DMS153 treated with DMSO at 0.1 percent for 48 hours (cell line): Measurements from ENCODE around the gene CLSTN2.
A peak's percentile ranks its signal among the peaks of the same experiment; 100 is the strongest.

Experiments
- DNase-seq: peaks from one replicate; lab custom pipeline; 2025; ENCODE audit not compliant: unreplicated experiment; lab: John Stamatoyannopoulos, UW

The CLSTN2 gene

DNA sequence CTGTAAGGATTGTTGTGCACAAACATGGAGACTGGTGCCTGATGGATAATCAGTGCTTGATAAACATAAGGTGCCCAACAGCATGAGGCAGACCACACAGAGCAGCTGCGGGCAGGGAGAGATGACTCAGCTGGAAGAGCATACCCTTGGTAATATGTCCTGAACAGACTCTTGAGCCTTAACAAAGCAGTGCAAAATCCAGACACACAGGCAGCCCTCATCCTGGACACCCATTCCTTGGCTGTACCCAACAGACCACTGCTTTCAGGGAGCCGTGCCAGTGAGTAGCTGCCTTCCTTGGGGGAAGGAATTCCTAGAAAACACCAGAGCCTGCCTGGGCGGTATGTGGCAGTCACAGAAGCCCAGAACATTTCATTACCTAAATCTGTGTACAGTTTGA is 156.2 kb downstream of the CLSTN2 start:
- no peak for DNase-seq

DNA sequence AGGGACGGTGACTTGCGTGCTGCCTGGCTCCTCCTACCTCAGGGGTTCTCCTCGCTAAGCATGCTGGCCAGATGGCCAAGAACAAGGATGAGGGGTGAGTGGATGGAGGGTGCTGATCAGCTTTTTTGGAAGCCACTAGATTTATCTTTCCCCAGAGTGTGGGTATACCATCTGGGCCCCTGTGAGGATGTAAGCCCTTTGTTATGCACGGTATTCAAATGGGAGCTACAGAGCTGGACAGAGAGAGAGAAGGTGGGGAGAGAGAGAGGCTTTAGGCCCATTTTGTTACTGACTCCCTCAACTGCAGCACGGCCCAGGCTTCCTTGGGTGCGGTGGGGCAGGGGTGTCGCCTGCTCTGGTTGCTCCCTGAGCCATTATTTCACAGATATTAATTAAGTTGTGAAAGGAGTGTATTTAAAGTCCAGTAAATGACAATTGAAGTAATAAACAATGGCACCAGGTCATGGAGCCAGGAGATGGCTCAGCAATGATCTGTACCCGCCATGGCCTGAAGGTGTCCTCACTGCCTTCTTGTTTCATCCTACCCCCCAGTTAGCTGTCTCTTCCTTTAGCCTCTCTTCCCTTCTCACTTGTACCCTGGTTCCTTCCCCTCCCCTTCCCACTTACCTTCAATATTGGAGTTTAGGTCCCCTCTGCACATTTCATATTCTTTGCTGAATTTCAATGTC is 158.0 kb downstream of the CLSTN2 start:
- DNase-seq: no peak

DNA sequence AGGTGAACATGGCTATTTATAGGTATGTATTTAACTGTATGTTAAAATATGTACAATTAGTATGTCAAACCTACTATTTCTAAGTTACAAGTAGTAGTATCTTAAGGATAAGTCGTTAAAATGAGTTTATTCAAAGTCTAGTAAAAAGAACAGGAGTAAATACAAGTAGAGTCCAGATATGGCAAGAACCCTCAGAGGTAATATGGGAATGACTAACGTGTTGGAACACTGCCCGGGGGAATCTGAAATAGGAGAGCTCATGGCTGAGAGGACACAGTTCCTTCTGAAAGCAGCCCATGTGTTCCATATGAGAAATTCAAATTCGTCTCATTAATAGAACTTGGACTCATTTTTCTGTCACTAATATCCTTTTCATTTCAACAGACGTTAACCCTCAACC is 158.8 kb downstream of the CLSTN2 start:
- DNase-seq: peak; percentile 54

DNA sequence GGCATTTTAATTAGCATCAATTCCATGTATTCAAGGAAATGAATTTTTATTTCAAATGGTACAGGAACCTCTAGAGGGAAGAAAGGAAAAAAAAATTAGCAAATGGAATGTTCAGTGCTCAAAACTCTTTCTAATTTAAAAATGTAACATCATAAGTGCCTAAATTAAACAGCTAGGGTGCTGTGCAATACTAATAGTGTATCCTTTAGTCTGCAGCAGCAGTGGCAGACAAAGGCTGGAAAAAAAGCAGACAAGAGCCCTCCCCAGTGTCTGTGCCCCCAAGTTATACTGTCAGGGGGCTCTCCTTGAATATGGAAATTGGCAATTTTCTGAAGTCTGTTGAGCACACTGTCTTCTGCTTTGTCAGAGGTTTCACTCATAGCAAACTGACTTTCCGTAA is 159.5 kb downstream of the CLSTN2 start:
- DNase-seq: no peak

DNA sequence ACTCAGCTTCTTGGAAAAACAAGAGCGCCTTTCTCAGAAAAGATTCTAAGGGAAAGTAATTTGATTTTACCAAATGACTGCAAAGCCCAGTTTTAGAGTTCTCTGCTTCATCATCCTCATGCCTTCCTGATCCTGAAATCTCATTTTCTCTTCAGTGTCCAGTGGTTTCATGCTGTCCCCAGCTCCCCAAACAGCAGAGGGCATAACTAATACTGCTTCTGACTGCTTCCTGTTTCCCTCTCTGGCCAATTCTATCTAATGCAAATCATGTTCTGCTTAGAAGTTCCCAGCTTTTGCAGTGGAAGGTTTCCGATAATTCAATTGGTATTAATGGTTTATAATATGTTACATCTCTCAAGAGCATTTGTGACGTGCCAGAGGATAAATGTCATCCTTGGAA is 161.1 kb downstream of the CLSTN2 start:
- DNase-seq: no peak

DNA sequence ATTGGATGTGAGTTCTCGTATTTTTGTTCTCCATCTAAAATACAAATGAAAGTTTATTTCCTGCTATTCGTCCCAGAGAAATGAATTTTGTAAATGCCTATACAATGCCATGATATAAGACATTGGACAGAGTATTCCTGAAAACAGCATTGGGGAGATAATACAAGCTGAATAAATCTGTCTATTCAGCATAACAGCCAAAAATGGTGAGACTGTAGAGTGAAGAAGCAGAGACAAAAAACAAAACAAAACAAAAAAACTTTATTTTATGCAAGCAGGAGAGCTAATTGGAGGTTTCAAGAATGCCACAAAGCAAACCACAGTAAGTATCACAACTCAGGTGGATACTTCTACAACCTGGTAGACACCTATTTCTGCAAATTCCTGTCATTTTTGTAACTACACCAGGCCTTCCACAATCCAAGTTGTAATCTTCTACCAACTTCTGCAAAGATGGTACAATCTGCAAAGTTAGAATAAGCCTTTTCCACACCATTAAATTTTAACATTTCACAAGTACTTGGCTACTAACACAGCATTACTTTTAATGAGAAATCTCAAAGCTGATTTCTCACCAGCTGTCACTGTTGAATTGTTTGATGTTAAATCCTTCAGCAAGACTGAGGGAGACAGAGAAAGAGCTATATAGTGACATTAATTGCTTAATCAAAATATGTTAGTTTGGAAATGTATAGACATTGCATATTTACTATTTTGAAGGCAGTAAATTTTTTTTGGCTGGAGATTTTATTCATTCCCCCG is 163.1 kb downstream of the CLSTN2 start:
- no peak for DNase-seq

DNA sequence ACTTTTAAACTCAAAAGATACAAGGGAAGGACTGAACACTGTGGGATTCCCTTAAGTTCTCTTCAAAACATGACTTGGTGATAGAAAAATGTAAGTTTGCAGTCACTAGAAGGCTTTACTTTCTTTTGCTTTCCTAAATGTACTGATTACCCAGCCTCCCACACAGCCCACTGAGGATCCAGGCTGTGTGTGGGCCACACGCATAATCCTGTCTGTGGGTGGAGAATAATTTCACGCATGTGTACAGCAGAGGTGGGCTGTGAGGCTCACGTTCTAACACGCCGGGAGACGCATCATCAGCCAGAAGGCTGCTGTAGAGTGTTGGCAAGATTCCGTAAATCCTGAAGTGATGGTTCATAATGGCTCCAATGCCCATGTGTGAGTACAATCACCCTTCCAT is 165.5 kb downstream of the CLSTN2 start:
- DNase-seq: no peak

DNA sequence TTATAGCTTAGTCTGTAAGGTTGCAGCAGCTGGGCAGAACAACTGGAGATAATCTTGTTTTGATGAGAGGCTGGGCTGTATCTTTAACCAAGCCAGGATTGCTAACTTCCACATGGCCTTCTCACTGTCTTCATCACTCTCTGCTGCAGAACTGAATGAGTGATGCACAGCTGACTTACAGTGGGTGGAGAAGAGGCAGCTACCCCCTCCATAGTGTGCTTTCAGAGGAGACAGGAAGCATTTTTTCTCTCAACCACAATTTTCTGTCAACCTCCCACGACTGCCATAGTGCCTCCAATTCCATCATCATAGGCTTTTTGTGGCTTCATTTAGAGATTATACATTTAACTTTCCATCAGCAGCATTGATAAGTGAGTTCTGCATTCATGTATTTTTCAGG is 168.2 kb downstream of the CLSTN2 start:
- DNase-seq: no peak

DNA sequence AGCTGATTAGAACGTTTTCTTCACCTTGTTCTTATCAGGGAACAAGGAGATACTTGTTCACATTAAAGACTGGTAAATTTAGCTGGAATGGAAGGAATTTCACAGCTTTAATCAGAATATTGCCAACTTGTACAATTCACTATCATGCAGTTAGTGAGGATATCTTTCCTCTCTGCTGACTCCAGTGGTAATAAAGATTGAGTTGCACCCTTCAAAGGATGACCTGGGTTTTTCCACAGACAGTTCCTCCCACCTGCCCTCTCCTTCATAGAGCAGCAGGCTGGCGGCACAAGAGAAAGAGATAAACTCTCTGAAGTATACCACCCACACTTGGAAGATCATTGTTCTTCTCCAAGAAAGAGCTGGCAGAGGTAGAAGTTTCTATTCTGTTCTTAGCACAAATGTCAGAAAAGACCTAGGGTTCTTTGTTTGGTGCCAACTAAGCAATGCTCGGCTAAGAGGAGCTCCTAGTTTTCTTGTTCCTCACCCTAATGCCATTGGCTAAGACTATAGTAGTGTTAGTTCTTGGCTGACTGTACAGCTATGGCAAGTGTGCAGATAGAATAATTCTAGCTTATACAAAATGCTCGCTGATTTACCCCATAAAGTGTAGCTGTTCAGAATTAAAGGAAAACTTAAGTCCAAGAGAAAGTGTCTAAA is 169.1 kb downstream of the CLSTN2 start:
- DNase-seq: no peak

DNA sequence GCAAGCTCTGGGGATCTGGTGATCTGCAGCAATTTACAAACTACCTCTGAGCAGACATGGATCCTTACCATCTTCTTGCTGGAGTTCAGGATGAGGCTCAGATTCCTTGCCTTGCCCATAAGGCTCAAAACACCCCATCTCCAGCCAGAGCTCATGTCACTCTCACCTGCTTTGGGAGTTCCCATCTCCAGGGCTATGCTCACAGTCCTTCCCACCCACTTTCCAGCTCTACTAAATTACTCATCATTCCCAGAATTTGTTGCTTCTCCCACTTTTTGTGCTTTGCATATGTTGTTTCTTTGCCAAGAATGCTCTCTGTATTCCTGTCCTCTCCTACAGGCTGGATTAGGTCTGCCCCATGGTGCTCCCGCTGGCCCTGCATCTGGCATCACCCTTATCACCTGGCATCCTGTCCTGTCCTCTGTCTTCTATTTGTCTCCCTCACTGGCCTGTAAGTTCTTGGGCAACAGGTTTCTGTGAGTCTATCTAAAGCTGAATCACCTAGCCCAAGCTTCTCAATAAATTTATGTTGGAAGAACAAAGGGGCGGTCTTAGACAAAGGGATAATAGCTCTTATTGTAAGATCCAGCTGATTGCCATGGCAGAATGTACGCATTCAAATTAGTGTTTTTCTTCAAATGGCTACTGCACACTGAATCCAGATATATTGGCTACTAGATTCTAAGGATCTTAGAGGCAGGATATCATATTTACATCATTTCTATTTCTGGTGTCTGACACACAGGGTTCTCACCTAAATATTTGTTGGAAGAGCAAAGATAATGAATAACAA is 179.2 kb downstream of the CLSTN2 start:
- DNase-seq: no peak

DNA sequence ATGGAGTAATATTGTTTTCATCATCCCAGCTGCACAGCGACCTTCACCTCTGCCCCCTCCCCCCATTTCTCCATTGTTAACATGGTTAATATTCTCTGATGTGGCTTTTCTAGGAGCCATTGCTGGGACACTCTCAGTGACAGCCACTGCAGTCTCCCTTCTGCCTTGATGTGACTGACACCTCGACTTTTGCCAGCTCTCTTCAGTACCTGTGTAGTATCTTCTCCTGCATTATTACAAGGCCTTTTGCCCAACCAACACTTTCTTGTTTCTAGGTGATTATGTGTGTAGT is 179.8 kb downstream of the CLSTN2 start:
- no peak for DNase-seq

DNA sequence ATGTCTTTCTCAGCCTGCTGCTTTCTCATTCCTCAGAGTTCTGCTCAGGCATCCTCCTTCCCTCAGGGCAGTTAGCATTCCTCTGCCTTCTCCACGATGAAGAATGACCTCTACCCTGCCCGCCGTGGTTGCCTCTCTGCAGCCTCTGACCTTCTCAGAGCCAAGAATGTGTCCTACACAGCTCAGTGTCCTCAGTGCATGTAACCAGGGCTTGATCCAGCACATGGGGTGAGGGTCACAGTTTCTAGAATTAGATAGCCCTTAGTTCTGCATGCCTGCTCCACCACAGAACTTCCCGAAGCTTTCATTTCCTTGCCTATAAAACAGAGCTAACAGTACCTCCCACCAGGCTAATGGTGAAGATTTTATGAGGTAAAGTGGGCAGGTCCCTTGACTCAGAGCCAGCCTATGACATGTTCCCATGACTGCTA is 182.1 kb downstream of the CLSTN2 start:
- DNase-seq: no peak

DNA sequence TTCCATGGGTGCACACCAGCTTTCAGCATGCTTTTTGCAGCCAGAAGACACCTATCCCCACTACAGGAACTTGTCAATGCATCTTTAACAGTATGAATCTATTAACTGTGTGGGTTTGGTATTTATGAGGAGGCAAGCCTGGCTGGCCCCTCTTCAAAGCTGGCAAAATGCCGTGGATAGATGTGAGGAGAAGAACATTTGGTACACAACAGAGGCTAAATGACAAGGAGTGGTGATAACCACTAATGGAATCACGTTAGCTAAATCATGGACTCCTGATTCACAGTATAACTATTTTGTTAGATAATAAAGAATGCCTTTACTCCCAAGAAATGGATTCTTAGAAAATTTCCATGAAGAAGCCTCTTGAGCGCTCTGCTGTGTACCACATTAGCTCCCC is 187.2 kb downstream of the CLSTN2 start:
- no peak for DNase-seq

DNA sequence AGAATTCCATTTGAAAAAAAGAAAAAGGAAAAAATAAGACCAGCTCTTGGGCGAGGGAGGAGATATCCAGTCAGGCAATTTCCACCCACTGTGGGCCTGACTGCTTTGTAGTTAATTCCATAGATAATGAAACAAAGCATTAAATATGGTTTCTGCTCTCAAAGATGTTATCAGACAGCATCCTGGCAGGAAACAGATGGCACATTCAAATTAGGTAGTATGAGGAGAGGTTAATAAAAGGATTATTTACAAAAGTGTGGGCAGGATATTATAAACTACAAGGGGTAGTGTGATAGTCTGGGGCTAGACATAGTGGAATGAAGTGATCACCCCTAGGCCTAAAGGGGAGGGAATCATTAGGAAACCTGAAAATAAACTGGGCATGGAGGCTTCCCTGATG is 193.2 kb downstream of the CLSTN2 start:
- DNase-seq: peak; percentile 95

DNA sequence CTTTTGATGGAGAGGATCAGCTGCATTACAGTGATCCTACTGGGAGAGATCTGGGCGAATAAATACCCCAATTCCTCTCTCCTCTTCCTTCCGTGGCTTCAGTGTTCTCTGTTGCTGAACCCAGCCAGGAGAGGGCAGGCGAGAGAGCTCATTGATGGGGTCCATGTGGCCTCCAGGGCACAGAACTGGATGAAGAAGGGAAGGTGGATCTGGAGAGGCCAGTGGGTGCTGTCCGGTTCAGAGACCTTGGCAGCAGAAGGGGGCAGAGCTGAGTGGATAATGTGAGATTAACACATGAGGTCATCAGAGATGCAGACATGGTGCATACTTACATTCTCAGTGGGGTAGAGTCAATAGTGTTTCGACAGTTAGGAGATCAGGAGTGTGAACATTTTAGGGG is 193.6 kb downstream of the CLSTN2 start:
- peak; percentile 95 for DNase-seq

DNA sequence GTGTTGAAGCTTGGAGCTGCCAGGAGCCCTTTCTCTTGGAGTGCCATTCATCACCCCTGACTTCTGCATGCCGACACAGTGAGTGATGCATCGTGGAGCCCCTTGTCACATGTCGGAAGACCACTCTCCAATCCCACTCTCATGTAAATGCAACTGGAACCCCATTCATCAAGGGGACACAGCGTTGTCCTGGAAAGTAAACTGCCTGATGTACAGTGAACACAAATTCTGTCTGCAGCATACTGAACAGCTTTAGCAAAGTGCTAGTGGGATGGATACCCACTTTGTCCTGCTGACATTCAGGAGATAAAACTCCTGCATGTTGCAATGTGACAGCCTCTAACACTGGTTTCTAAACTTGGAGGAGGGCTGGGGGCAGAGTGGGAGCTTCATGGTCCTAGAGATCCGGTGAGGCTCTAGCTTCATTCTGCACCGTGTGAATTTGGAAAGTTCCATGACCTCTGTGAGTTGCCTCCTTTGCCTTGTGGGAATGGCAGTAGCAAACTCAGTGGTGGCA is 194.8 kb downstream of the CLSTN2 start:
- DNase-seq: no peak

DNA sequence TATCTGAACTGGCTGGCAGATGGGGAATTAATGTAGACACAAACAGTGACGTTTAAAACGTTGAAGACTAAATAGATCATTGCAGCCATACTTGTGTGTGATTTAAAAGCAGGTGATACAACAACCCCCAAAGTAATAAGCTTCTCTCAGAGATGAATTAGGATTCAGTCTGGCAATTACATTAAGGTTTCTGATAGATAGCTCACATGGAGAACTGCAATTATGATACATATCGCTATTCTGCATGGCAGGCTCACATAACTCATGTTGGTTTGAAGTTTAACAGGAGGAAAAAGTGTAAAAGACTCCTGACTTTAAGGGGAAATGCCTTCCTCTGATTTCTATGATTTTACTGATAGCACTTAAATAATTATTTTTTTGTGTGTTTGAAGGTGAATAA is 196.9 kb downstream of the CLSTN2 start:
- DNase-seq: no peak

DNA sequence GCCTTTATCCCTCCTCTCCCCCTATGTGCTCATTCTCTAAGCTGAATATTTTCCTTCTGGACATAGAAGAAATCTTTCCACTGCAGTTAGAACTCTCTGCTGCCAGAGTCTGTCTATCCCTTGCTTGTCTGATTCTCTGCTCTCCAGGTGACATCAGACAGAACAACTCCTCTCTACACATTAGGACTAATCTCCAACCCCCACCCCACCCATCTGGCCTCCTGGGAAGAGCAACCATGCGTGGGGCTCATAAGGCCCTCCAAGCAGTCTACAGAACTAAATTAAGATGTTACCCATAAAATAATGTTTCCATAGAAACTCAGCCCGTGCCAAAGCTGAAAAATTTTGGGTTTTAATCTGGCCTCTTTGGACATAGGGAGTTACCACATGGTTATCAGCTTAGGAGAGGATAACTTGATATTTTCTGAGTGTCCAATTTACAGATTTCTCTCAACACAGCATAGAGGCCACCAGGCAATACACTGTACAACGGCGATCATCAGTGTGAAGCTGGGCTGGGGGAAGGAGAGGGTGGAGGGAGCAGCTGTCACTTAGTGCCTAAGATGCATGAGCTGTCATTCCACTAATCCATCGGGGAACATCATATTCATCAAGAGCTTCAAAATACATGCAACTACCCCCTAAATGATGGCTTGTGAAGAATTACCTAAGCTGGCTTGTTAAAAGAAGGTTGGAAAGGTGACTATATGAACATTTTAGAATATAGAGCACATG is 199.4 kb downstream of the CLSTN2 start:
- no peak for DNase-seq

DNA sequence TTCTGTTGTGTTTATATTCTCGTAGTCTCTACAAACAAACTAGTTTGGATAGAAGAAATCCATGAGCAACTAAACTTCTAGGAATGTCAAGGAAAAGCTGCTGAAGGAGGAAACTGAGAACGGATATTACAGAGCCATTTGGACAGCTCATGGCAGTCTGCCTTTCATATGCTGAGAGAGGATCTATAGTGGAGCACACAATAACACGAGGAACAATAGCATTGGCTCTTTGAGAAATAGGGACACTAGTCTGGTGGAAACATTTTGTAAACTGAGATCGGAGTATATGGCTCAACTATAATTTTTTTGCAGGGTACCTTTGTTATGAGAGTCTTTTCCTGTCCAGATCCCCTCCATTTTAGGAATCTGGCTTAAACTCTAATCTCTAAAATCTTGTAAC is 200.5 kb downstream of the CLSTN2 start:
- no peak for DNase-seq

DNA sequence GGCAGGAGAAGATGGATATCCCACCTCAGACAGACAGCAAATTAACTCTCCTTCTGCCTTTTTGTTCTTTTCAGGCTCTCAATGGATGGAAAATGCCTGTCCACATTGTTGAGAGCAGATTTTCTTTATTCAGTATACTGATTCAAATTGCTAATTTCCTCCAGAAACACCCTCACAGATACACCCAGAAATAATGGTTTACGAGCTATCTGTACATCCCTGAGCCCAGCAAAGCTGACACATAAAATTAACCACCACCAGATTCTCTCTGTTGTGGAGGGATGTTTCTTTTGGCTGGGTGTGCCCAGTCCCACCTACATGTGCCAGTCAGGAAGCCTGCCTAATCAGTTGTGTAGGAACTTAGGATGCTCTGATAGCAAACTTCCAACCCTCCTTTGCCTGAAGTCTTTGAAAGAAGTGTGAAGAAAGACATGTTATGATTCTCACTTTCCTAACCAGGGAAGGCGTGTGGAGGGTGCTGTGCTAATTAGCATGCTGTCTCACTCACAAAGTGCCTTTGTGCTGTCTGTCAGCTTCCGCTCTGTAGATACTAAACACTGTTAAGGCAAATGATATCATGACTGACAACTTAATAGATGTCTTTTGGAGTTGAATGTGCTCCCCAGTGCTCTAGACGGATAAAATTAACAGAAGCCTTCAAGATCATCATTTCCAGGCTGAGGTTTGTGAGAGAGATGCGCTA is 208.5 kb downstream of the CLSTN2 start:
- no peak for DNase-seq
